Kidney epithelial cell (primary cell): ENCODE data around the gene ANAPC2. TPM values are rescaled to one million over a fixed set of nuclear protein-coding genes. Genes with fewer than 3 reads are reported as not detected.
A peak's percentile ranks its signal among the peaks of the same experiment; 100 is the strongest.

Experiments
- DNase-seq: peaks from one replicate; pipeline ENCODE4 v3.0.0-alpha.2; 2010; ENCODE audit warnings: low read depth
- H3K27me3 ChIP-seq: 2 replicates; pipeline ENCODE4 v1.6.0; 2011; ENCODE audit warnings: low read length; ENCODE audit not compliant: control insufficient read depth, insufficient read depth
- H3K36me3 ChIP-seq: 2 replicates; pipeline ENCODE4 v1.5.1; 2011; ENCODE audit warnings: low read length; ENCODE audit not compliant: control insufficient read depth, insufficient read depth
- H3K4me3 ChIP-seq: 2 replicates; pipeline ENCODE4 v1.5.1; 2011; ENCODE audit warnings: low read depth, mild to moderate bottlenecking, control low read depth, low read length
- total RNA-seq: library from RNA; depleted of rRNA; stranded (reverse); fragments of >200 nt; gene quantifications from 2 replicates; pipeline ENCODE4 v1.2.3, GENCODE V29; 2015
- TF ChIP-seq, protein P1 (sequence below): IDR thresholded peaks from 2 replicates; pipeline ENCODE4 v1.5.1; 2011; ENCODE audit warnings: mild to moderate bottlenecking, moderate library complexity, low read length, control low read depth, inconsistent platforms; ENCODE audit not compliant: insufficient read depth, poor library complexity, severe bottlenecking

Gene ANAPC2
- total RNA-seq, 1 donor from 2014 or later: 18.8 TPM

DNA sequence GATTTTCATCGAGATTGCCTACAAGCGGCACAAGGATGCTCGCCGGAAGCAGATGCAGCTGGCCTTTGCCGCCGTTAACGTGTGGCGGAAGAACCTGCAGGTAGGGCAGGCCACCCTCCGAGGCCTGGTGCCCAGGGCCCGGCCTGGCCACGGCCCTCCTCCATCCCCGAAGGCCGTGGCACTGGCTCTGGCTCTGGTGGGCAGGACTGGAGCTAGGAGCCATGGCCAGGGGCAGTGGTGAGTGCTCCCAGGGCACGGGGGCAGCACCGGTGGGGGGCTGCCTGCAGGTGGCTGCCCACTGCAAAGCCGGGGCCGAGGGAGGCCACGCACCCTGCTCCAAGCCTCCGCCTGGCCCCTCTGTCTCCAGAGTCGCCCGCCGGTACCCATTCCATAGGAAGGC, 24.6 kb downstream of the ANAPC2 start:
- no peak for DNase-seq
- no peaks in the 10 kb centered on the region for H3K36me3 ChIP-seq
- H3K27me3 ChIP-seq: peaks cover 95% of the 10 kb centered on the region
- no peak overlapping the region for H3K4me3 ChIP-seq
- TF ChIP-seq, protein P1, sequence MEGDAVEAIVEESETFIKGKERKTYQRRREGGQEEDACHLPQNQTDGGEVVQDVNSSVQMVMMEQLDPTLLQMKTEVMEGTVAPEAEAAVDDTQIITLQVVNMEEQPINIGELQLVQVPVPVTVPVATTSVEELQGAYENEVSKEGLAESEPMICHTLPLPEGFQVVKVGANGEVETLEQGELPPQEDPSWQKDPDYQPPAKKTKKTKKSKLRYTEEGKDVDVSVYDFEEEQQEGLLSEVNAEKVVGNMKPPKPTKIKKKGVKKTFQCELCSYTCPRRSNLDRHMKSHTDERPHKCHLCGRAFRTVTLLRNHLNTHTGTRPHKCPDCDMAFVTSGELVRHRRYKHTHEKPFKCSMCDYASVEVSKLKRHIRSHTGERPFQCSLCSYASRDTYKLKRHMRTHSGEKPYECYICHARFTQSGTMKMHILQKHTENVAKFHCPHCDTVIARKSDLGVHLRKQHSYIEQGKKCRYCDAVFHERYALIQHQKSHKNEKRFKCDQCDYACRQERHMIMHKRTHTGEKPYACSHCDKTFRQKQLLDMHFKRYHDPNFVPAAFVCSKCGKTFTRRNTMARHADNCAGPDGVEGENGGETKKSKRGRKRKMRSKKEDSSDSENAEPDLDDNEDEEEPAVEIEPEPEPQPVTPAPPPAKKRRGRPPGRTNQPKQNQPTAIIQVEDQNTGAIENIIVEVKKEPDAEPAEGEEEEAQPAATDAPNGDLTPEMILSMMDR: no peak

DNA sequence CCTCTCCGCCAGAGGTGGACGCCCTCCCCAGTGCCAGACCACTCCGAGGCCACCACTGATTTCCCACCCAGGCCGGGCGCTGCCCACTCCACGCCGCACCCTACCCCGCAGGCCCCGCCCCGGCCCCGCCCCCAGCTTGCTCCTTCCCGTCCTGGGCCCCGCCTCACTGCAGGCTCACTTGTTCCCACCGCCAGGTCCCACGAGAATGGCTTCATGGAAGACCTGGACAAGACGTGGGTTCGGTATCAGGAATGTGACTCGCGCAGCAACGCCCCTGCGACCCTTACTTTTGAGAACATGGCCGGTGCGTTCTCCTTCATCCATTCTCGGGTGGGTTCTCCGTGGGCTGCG, 25.0 kb downstream of the ANAPC2 start:
- peak overlapping the region; percentile 22 for H3K4me3 ChIP-seq
- peaks cover 95% of the 10 kb centered on the region for H3K27me3 ChIP-seq
- TF ChIP-seq, protein P1: no peak
- no peaks in the 10 kb centered on the region for H3K36me3 ChIP-seq
- no peak for DNase-seq

DNA sequence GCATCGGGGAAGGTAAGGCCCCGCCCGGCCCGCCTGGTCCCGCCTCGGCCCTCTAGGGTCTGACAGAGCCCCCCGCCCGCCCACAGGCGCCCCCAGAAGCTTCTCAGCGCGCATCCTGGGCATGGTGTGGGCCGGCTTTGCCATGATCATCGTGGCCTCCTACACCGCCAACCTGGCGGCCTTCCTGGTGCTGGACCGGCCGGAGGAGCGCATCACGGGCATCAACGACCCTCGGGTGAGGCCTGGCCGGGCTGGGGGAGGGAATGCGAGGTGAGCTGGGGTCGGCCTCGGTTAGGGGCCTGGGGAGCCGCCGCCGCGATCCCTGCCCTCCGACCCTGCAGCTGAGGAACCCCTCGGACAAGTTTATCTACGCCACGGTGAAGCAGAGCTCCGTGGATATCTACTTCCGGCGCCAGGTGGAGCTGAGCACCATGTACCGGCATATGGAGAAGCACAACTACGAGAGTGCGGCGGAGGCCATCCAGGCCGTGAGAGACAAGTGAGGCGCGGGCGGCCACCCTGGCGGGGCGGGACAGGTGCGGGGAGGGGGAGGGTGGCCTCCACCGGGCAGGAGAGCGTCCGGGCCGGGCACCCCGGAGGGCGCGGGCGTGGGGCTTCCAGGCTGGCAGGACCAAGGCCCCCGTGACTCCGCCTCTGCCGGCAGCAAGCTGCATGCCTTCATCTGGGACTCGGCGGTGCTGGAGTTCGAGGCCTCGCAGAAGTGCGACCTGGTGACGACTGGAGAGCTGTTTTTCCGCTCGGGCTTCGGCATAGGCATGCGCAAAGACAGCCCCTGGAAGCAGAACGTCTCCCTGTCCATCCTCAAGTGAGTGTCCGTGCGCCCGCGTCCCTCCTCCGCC, 25.6 kb downstream of the ANAPC2 start:
- peak overlapping the region; percentile 22 for H3K4me3 ChIP-seq

DNA sequence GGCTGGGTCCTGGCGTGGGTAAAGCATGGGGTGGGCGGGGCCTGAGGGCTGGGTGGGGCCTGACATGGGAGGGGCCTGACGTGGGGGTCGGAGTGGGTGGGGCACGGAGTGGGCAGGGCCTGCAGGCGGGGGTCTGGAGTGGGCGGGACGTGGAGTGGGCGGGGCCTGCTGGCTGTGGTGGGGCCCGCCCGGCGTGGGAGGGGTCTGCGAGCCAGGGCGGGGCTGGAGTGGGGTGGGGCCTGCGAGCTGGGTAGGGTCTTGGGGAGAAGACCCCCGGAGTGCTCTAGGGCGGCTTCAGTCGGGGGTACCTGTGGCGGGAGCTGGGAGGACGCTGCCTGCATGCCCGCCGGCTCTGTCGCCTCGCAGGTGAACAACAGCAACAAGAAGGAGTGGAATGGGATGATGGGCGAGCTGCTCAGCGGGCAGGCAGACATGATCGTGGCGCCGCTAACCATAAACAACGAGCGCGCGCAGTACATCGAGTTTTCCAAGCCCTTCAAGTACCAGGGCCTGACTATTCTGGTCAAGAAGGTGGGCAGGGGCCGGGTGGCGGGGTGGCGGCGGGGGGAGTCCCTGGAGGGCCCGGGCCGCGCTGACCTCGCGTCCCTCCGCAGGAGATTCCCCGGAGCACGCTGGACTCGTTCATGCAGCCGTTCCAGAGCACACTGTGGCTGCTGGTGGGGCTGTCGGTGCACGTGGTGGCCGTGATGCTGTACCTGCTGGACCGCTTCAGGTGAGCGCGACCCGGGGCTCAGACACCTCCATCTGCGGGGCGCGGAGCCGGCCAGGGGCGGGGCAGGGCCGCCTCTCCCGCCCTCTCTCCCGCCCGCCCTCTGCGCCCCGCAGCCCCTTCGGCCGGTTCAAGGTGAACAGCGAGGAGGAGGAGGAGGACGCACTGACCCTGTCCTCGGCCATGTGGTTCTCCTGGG, 26.5 kb downstream of the ANAPC2 start:
- TF ChIP-seq, protein P1: no peak
- no peak overlapping the region for H3K4me3 ChIP-seq
- H3K27me3 ChIP-seq: peaks cover 95% of the 10 kb centered on the region
- H3K36me3 ChIP-seq: no peaks in the 10 kb centered on the region
- no peak for DNase-seq

More for the DNA sequence above, 25.6 kb downstream of the ANAPC2 start:
- peaks cover 95% of the 10 kb centered on the region for H3K27me3 ChIP-seq
- TF ChIP-seq, protein P1: peak; percentile 13
- no peaks in the 10 kb centered on the region for H3K36me3 ChIP-seq
- DNase-seq: no peak

DNA sequence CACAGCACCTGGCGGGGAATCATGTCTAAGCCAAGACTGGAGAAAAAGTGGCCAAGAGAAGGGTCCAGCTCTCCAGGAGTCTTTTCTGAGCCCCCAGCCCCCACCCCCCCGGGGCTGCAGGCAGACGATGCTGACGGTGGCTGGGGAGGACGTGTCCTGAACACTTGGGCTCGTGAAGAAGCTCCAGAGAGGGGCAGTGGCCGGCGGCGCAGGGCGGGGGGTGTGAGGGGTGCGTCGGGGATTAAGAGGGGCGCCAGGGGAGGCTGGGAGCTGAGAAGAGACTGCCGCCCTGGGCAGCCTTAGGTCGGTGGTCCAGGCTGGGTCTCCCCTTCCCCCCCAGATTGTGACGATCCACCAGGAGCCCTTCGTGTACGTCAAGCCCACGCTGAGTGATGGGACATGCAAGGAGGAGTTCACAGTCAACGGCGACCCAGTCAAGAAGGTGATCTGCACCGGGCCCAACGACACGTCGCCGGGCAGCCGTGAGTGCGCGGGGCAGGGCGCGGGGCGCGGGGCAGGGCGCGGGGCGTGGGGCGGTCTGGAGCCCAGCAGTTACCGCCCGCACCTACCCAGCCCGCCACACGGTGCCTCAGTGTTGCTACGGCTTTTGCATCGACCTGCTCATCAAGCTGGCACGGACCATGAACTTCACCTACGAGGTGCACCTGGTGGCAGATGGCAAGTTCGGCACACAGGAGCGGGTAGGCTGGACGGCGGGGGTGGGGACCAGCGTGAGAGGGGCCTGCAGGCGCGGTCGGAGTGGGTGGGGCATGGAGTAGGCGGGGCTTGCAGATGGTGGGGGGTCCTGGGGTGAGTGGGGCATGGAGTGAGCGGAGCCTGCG, 27.4 kb downstream of the ANAPC2 start:
- TF ChIP-seq, protein P1: no peak
- peaks cover 95% of the 10 kb centered on the region for H3K27me3 ChIP-seq
- DNase-seq: no peak

More for the DNA sequence above, 27.4 kb downstream of the ANAPC2 start:
- Histone ChIP-seq H3K36me3 (no peaks in the 10 kb centered on the region), H3K4me3 (no peak overlapping the region)
